GM03348 (cell line): ENCODE results near the gene BCAS3.

Experiments
- DNase-seq: peaks from one replicate; pipeline ENCODE4 v3.0.0; 2012; ENCODE audit warnings: low spot score

Gene BCAS3

DNA sequence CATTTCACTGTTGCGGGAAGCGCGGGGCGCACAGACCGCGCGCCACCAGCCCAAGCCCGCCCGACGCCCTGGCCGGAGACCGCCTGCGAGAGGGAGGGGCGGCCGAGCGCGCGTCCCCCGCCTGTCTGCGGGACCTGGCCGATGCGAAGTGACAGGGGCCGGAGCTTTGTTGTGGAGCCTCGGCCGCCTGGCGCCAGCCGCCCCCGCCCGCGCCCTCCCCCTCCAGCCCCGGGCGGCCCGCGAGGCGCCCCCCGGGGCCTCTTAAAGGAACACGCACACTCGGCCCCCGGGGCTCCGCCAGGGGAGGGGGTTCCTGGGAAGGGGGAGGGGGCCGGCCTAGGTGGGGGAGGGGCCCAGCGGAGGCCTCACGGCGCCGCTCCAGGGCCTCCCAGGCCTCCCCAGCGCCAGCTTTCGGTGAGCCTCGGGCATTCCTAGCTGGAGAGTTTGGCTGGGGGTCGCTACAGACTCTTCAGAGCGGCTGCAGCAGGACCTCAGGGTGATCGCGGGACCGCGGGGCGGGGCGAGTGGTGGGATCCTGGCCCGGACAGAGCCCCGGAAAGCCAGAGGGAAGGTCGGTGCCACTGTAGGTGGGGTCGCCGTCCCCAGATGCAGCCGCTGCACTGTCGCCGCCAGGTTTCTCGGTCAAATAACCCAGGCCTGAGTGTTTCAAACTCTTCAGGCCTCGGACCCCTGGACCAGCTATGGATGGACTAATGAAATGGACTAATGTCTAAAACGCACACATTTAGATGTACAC is 719.6 kb downstream of the BCAS3 start:
- DNase-seq = no peak

DNA sequence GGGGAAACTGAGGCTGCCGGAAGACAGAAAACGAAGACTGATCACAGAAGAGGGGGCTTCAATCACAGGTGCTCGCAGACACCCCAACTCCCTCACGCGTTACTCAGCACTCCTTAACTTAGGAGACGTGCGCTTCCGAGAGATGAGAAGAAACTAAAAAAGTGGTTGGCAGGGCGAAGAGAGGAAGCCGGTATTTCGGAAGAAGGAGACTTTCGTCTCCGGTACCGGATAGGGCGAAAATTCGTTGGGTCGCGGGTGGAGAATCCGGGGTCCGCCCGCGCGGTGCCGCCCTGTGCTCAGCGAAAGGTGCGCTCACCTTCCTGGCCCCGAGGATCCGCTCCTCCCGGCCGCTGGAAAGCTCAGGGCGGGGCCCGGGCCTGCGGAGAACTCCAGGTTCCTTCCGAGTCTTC is 721.1 kb downstream of the BCAS3 start:
- no peak for DNase-seq

- peak; percentile 75 for DNase-seq
Observed at GRCh38 chr17:61399131-61400065, 721.7 kb downstream of the BCAS3 start, which contains the start of gene TBX2. TSS of gene TBX2 (plus strand) at chr17:61399843. CDS start at chr17:61400177, 334 bp downstream.

DNA sequence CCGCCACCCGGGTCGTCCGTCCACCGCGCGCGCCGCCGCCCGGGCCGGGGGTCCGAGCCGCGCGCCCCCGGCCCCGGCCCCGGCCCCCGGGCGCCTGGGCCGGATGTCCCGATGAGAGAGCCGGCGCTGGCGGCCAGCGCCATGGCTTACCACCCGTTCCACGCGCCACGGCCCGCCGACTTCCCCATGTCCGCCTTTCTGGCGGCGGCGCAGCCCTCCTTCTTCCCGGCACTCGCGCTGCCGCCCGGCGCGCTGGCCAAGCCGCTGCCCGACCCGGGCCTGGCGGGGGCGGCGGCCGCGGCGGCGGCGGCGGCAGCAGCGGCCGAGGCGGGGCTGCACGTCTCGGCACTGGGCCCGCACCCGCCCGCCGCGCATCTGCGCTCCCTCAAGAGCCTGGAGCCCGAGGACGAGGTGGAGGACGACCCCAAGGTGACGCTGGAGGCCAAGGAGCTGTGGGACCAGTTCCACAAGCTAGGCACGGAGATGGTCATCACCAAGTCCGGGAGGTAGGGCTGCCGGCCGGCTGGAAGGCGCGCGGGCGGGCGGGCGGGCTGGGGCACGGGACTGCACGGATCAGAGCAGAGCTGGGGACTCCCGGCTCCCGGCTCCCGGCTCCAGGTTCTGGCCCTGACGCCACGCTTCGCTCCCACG is 722.5 kb downstream of the BCAS3 start:
- peak; percentile 83 for DNase-seq

DNA sequence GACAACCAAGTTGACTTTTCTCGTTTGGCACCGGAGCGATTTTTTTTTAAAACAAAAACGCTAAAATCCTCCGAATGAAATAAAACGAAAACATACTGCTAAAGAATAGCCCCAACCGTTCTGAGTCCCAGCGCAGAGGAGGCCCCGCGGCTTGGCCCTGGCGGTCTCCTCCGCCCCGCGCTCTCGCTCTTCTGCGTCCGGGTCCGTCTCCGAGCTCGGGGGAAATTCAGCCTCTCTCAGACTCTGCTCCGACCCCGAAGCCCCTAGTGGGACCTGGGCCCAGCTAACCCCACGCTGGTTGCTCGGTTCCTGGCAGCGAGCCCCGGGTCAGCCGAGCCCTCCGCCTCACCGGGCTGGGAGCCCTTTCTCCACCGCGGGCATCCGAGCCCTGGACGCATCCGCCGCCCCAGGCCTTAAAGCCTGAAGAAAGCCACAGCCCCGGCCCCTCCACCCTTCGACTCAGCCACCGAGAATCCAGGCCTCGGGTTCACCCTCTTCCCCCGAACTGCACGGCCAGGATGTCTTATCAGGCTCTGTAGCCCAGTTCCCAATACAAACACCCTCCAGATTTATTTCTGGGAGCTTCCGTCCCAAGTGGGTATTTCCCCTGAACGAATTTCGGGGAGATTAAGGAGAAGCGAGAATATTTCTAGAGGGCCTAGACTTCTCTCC is 723.2 kb downstream of the BCAS3 start:
- DNase-seq = no peak

GRCh38 chr17:61401389-61402072 is 723.9 kb downstream of the BCAS3 start:
- no peak for DNase-seq

GRCh38 chr17:61402073-61402541 is 724.5 kb downstream of the BCAS3 start:
- no peak for DNase-seq

DNA sequence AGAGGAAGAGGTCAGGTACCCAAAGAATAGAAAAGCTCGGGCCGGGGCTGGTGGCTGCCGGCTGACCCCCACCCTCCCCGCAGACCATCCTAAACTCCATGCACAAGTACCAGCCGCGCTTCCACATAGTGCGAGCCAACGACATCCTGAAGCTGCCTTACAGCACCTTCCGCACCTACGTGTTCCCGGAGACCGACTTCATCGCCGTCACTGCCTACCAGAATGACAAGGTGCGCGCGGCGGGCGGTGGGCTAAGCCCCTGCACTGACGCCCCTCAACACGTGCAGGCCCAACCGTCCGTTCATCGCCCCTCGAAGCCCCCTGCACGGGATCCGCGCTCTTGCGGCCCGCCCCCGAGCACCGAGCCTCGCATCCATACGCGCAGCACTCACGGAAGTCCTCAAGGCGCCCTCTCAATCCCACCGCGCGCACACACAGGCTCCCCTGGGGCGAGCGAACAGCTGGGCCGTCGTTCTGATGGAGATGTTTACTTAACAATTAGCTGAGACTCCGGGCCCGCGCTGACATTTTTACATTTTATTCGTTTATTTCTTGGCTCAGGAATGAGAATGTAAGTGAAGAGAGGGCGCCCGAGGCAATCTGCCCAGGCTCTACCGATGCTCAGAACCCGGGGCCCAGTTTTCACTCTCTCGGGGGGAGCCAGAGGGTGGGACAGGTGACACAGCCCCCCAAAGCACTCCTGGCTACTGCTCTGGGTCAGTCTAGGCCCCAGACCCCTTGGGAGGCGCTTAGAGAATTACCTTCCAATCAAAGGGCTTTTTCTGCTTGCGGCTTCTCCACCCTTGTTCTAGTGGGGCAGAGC is 725.5 kb downstream of the BCAS3 start:
- no peak for DNase-seq

- DNase-seq = no peak
Observed at GRCh38 chr17:61403801-61404662, 726.4 kb downstream of the BCAS3 start.

GRCh38 chr17:61404663-61404912 is 726.9 kb downstream of the BCAS3 start:
- DNase-seq = no peak

GRCh38 chr17:61404913-61405685 is 727.4 kb downstream of the BCAS3 start:
- no peak for DNase-seq

DNA sequence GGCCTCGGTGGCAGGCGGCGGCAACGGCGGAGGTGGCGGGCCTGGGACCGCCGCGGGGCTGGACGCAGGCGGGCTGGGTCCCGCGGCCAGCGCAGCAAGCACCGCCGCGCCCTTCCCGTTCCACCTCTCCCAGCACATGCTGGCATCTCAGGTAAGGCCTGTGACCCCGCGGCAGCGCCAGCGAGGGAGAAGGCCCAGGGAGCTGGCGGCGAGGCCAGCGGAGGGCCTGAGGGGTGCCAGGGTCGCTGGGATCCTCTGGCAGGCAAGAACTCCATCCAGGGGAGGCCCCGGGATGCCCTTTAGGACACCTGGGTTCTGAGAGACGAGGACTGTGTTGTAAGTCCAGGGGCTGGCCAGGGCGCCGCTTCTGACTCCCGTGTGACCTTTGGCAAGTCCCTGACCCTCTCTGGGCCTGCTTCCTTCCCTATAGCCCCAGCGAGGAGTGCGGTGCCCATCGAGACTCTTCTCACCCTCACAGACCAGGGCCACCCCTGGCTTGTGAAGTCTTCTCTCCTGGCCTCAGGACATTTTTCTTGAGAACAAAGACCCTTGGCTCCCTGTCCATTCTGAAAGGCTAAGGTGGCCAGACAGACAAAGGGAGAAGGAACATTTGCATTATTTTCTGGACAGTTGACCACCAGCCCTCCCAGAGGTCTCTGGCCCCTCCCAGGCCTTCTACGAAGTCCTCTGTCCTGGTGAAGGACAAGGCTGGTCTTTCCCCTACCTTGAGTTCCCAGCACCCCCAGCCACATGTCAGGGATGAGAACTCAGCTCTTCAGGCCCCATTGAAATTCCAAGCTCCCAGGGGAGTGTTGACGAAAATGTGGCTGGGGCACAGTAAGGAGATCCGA is 728.3 kb downstream of the BCAS3 start:
- no peak for DNase-seq

GRCh38 chr17:61406537-61406845 is 728.8 kb downstream of the BCAS3 start:
- DNase-seq = no peak

- no peak for DNase-seq
Observed at GRCh38 chr17:61406971-61407911, 729.6 kb downstream of the BCAS3 start.

DNA sequence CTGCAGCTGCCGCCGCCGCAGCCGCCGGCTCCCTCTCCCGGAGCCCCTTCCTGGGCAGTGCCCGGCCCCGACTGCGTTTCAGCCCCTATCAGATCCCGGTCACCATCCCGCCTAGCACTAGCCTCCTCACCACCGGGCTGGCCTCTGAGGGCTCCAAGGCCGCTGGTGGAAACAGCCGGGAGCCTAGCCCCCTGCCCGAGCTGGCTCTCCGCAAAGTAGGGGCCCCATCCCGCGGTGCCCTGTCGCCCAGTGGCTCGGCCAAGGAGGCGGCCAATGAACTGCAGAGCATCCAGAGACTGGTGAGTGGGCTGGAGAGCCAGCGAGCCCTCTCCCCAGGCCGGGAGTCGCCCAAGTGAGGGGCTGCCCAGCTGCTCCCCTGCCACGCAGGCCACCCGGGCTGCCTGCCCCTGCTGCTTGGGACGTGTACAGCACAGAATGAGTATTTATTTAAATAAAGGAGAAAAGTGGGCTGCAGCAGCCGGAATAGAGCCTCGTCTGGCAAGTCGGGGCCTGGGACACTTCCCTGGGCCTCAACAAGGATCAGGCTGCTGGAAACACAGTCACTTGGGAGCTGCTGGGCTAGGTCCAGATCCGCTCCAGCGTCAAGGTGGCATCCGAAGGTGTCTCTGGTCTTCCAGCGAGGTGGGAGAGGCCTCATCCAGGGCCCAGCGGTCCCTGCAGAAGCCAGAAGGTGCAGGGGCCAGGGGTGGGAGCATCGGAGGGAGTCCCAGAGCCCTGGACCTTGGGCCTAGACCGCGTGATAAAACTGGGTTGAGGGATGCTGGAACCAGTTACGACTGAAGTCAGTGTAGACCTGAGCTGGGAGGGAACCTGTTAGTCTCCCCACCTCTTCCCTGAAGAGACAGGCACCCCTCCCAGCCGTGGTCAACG is 730.7 kb downstream of the BCAS3 start:
- DNase-seq = no peak
